Measurements from ENCODE around the gene PYDC1.
"Not testable (repeated sequence)": the region's sequence is repeated elsewhere in the genome, so short reads cannot be mapped to it uniquely, and the experiment has no call there.

Gene PYDC1

DNA sequence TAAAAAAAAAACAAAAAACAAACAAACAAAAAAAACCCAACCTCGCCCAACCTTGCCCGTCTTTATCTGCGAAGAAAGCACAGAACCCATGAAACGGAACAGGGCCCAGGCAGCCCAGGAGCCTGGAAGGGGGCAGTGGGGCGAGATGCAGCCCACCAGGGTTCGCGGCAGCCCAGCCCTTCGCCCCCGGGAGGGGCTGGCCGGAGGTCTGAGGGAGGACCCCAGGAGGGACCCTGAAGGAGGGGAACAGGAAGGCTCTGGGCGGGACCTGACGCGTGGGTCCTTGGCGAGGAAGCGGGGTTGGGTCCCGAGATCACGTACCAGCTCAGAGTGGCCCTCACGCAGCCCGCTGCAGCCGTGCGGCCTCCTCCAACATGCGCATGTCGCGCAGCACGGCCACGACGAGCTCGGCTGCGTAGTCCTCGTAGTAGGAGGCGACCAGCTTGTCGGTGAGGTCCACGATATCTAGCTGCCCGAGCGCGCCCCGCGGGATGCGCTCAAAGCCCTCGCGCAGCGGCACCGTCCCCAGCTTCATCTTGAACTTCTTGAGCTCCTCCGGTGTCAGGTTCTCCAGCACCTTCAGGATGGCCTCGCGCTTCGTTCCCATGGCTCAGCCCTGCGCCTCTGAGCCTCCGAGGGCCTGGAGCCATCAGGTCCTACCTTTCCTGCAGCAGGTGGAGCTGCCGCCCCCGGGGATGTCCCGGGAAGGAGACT, at the start of gene PYDC1:
Gene PYDC1 (minus strand): TSS at position 714 of the 714 bp plus-strand sequence. CDS start 107 bp downstream, at position 607.
- Mint-ChIP-seq H3K27ac (no peak within 1 kb of the TSS), H3K4me1 (peaks cover 50% of the 10 kb centered on the region), H3K36me3 (no peaks in the 10 kb centered on the region), H3K9me3 (no peaks in the 10 kb centered on the region), H3K4me3 (peak within 1 kb of the TSS; percentile 78), H3K27me3 (peaks cover 43% of the 10 kb centered on the region)
- ATAC-seq, result peak; percentile 6

DNA sequence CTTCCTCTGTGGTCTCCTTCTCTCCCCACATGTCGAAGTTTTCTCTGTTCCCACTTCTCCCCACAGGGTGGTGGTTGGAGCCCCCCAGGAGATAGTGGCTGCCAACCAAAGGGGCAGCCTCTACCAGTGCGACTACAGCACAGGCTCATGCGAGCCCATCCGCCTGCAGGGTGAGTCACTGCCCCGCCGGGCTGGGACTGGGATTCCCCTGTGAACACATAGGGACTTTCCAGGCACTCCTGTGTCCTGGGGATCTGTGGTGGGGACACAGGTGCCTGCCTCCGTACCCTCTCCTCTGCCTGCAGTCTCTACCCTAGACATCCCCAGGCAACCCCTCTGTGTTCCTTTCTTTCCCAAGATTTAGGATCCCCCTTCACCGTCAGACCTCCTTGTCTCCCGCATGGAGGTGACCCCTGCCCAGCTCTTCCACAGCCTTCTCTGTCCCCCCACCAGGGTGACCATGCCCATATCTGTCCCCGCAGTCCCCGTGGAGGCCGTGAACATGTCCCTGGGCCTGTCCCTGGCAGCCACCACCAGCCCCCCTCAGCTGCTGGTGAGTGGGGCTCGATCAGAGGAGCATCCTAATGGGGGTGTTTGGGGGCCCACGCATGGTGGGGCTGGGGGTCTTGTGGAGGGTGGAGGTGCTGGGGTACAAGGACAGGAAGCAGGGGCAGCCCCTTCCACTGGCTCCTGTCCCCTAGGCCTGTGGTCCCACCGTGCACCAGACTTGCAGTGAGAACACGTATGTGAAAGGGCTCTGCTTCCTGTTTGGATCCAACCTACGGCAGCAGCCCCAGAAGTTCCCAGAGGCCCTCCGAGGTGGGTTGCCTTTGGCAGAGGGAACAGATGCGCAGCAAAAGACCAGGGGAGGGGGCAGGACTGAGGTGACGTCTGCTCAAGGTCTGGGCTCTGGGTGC, 48.7 kb upstream of the PYDC1 start:
- peak; percentile 94 for ATAC-seq
- no peaks in the 10 kb centered on the region for H3K27me3 Mint-ChIP-seq
- H3K9me3 Mint-ChIP-seq, result no peaks in the 10 kb centered on the region
- H3K4me1 Mint-ChIP-seq, result peaks cover 70% of the 10 kb centered on the region
- H3K36me3 Mint-ChIP-seq, result peaks cover 18% of the 10 kb centered on the region
- H3K27ac Mint-ChIP-seq, result peak overlapping the region; percentile 86
- peak overlapping the region; percentile 68 for H3K4me3 Mint-ChIP-seq

DNA sequence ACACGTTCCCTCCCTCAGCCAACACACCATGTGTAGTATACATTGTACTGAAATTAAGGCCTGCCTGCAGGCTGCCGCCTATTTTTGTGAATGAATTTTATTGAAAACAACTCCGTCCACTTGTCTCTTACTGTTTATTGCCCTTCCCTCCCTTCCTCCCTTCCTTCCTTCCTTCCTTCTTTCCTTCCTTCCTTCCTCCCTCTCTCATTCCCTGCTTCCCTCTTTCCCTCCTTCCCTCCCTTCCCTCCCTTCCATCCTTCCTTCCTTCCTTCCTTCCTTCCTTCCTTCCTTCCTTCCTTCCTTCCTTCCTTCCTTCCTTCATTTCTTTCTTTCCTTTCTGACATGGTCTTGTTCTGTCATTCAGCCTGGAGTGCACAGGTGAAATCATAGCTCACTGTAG, 45.1 kb upstream of the PYDC1 start:
- Mint-ChIP-seq H3K27me3 (no peaks in the 10 kb centered on the region), H3K4me1 (peaks cover 71% of the 10 kb centered on the region), H3K36me3 (no peaks in the 10 kb centered on the region), H3K4me3 (no peak overlapping the region), H3K9me3 (no peaks in the 10 kb centered on the region), H3K27ac (peak overlapping the region; percentile 8)
- ATAC-seq, result no peak

DNA sequence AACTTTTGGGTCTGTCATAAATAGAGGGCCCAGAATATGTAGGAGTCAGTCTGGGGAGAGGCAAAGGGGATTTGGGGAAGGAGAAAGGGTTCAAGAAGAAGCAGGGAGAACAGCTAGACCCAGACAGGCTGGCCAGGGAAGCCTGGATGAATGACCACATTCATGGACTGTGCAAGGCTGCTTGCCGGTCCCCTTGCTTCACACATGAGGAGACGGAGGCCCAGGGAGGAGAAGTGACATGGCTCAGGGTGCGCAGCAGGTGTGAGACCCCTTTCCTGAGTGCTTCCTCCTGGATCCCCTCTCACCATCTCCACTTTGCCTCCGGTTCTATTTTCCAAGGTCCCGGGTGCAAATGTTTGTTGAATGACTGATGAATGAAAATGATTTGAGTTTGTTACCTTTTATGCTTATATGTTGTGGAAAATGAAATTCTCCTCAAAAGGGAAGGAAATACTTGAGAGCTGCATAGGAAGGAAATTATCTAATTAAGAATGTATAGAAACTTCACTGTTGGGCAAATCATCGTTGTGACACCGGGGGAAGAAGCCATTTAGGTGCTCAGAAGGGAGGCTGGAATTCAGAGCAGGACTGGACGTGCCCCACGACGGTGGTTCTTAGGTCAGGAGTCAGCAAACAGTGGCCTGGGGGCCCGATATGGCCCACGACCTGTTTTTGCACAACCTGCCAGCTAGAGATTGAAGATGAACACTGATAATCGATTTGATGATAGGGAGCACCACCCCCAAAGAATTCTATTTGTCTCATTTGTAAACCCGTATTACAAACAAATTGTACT, 43.4 kb upstream of the PYDC1 start:
- Mint-ChIP-seq H3K4me1 (peaks cover 56% of the 10 kb centered on the region), H3K9me3 (no peaks in the 10 kb centered on the region), H3K4me3 (peak overlapping the region; percentile 74), H3K27ac (peak overlapping the region; percentile 82), H3K36me3 (no peaks in the 10 kb centered on the region), H3K27me3 (no peaks in the 10 kb centered on the region)
- no peak for ATAC-seq

DNA sequence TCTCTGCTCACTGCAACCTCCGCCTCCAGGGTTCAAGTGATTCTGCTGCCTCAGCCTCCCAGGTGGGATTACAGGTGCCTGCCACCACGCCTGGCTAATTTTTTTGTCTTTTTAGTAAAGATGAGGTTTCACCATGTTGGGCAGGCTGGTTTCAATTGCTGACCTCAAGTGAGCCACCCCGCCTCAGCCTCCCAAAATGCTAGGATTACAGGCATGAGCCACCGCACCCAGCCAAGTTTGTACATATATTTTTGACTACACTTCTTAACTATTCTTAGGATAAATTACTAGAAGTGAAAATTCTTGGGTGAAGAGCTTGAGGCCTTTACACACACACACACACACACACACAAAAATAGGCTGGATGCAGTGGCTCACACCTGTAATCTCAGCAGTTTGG, 41.4 kb upstream of the PYDC1 start:
- H3K4me3 Mint-ChIP-seq, result no peak overlapping the region

DNA sequence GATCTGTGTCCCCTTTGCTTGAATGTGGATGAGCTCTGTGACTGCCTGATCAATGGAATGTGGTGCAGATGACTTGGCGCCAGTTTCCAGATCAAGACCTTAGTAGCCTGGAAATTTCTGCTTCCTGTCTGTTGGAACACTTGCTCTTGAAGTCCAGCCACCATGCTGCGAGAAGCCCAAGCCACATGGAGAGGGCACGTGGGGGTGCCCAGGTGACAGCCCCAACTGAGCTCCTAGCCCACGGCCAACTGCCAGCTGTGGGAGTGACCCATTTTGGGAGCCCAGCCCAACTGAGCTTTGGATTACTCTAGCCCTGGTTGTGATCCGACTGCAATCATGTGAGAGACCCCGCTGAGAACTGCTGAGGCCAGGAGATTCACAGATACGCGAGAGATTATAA, 39.5 kb upstream of the PYDC1 start:
- Mint-ChIP-seq H3K27me3 (no peaks in the 10 kb centered on the region), H3K27ac (no peak overlapping the region), H3K36me3 (no peaks in the 10 kb centered on the region), H3K4me3 (no peak overlapping the region), H3K9me3 (no peaks in the 10 kb centered on the region), H3K4me1 (peaks cover 33% of the 10 kb centered on the region)
- ATAC-seq, result no peak

More for the DNA sequence above, 41.4 kb upstream of the PYDC1 start:
- Mint-ChIP-seq H3K4me1 (peaks cover 48% of the 10 kb centered on the region), H3K9me3 (no peaks in the 10 kb centered on the region), H3K27me3 (no peaks in the 10 kb centered on the region), H3K36me3 (no peaks in the 10 kb centered on the region), H3K27ac (no peak overlapping the region)
- no peak for ATAC-seq

DNA sequence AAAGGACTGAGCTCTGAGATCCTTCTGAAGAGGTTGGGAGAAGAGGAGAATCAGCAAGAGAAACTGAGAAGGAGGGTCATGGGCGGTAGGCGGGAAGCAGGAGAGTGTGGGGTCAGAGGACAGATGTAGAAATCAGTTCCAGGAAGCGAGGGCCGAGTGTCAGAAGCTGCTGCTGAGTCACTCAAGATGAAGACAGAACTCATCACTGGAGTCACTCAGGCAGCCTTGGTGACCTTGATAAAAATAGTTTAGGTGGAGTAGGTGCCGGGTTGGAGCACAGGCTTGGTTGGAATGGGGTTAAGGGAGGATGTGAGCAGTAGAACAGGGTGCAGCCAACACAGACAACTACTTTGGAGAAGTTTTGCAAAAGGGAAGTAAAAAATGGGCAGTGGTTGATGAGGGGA, 36.7 kb upstream of the PYDC1 start:
- Mint-ChIP-seq H3K27me3 (no peaks in the 10 kb centered on the region), H3K4me1 (peaks cover 16% of the 10 kb centered on the region), H3K9me3 (no peaks in the 10 kb centered on the region), H3K27ac (peak overlapping the region; percentile 17), H3K4me3 (no peak overlapping the region), H3K36me3 (no peaks in the 10 kb centered on the region)
- ATAC-seq, result peak; percentile 60

DNA sequence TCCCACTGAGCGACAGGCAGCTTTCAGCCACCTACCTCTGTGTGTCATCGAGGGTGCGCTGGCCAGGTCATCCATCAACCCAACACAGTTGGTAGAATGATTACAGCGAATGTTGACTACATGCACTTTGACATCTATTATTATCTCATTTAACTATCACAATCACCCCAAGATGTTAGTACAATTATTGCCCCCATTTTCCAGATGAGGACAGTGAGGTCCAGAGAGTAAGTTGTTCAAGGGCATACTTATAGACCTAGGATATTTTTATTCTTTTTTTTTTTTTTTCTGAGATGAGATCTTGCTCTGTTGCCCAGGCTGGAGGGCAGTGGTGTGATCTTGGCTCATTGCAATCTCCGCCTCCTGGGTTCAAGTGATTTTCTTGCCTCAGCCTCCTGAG, 34.5 kb upstream of the PYDC1 start:
- no peak for ATAC-seq
- no peaks in the 10 kb centered on the region for H3K27me3 Mint-ChIP-seq
- H3K4me1 Mint-ChIP-seq, result peaks cover 16% of the 10 kb centered on the region
- no peaks in the 10 kb centered on the region for H3K9me3 Mint-ChIP-seq
- H3K36me3 Mint-ChIP-seq, result no peaks in the 10 kb centered on the region
- H3K27ac Mint-ChIP-seq, result no peak overlapping the region
- H3K4me3 Mint-ChIP-seq, result no peak overlapping the region

DNA sequence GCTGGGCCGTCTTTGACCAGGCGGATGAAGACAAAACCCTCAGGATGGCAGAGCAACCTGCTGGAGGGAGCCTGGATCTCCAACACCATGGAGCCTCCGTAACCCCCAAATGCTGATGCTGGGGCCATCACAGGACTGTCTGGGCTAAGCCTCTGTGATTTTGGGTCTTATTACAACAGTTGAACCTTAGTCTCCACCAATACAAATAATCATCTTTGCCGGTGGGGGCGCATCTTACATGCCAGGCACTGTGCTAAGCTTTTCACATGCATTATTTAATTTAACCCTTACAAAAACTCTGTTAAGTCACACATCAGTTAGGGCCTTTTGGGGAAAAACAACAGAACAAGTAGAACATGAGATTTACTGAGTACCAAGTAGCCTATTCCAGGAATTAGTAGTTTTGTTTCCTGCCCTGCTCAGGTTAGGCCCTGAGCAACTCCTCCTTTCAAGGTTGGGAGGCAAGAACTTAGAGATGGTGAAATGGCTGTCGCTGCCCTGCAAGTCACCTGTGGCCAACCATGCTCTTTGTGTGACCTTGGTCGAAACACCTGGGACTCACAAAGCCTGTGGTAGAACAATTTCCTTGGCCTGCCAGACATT, 33.9 kb upstream of the PYDC1 start:
- Mint-ChIP-seq H3K27me3 (no peaks in the 10 kb centered on the region), H3K4me3 (no peak overlapping the region), H3K4me1 (peaks cover 16% of the 10 kb centered on the region), H3K36me3 (no peaks in the 10 kb centered on the region), H3K27ac (no peak overlapping the region), H3K9me3 (no peaks in the 10 kb centered on the region)
- no peak for ATAC-seq

DNA sequence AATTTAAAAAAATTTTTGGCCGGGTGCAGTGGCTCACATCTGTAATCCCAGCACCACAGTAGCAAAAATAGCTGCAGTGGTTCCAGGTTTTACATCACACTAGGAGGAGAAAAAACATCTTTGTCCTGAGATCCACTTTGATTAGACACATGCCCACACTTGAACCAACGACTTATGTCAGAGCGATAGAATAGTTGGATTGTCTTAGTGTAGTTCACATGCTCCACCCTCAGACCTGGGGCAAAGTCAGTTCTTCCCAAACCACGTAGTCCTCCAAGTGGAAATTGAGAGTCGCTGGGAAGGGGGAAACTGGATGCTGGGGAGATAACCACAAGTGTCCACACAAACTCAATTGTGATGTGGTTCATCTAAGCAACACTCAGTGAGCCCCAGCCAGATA, 31.4 kb upstream of the PYDC1 start:
- H3K4me1 Mint-ChIP-seq, result peaks cover 24% of the 10 kb centered on the region
- no peaks in the 10 kb centered on the region for H3K27me3 Mint-ChIP-seq
- H3K27ac Mint-ChIP-seq, result no peak overlapping the region
- H3K9me3 Mint-ChIP-seq, result no peaks in the 10 kb centered on the region
- no peak for ATAC-seq
- no peak overlapping the region for H3K4me3 Mint-ChIP-seq
- no peaks in the 10 kb centered on the region for H3K36me3 Mint-ChIP-seq

DNA sequence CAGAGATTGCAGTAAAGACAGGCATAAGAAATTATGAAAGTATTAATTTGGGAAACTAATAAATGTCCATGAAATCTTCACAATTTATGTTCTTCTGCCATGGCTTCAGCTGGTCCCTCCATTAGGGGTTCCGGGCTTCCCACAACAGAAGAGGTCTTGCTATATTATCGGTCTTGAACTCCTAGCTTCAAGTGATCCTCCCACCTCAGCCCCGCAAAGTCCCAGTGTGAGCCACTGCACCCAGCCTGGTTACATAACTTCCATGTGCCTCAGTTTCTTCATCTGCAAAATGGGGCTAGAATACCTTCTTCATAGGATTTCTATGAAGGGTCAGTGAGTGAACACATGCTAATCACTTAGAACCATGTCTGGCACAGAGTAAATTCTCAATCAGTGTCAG, 29.4 kb upstream of the PYDC1 start:
- ATAC-seq, result no peak
- Mint-ChIP-seq H3K36me3 (no peaks in the 10 kb centered on the region), H3K4me1 (peaks cover 27% of the 10 kb centered on the region), H3K27me3 (no peaks in the 10 kb centered on the region), H3K9me3 (no peaks in the 10 kb centered on the region), H3K27ac (no peak overlapping the region), H3K4me3 (no peak overlapping the region)

DNA sequence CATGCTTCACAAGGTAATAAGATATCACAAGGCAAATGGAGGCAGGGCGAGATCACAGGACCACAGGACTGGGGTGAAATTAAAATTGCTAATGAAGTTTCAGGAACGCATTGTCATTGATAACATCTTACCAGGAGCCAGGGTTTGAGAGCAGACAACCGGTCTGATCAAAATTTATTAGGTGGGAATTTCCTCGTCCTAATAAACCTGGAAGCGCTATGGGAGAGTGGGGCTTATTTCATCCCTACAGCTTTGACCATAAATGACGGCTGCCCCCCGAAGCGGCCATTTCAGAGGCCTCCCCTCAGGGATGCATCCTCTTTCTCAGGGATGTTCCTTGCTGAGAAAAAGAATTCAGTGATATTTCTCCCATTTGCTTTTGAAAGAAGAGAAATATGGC, 28.7 kb upstream of the PYDC1 start:
- peaks cover 27% of the 10 kb centered on the region for H3K4me1 Mint-ChIP-seq
- H3K27me3 Mint-ChIP-seq, H3K4me3 Mint-ChIP-seq, ATAC-seq, H3K9me3 Mint-ChIP-seq, H3K27ac Mint-ChIP-seq, H3K36me3 Mint-ChIP-seq: not testable (repeated sequence)

DNA sequence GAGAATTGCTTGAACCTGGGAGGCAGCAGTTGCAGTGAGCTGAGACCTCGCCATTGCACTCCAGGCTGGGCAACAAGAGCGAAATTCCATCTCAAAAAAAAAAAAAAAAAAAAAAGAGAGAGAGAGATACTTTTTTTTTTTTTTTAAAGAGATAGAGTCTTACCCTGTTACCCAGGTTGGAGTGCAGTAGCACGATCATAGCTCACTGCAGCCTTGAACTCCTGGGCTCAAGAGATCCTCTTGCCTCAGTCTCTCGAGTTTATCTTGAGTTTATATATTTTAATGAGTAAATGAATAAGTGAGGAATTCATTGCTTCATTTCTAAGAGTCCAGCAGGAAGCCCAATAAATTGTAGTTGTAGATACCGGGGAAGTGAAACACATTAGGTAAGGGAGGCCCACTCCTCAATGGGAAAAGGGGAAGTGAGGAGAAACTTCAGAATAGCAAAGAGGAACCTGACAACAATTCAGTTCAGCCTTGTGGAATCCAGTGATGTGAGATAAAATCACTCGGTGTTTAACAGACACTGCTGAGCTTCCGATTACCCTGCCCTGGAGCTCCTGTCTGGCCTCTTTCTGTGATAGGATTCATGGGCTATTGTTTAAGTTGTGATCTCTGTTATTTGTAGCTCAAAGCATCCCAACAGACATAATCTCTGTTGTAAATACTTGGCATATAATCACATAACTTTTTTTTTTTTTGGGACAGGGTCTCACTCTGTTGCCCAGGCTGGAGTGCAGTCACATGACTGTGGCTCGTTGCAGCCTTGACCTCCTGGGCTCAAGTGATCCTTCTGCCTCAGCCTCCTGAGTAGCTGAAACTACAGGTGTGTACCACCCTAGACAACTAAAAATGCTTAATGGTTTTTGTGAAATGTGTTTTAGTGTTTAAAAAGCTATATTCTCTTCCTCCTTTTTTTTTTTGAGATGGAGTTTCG, 27.1 kb upstream of the PYDC1 start:
- H3K27me3 Mint-ChIP-seq, result no peaks in the 10 kb centered on the region
- H3K27ac Mint-ChIP-seq, result no peak overlapping the region
- H3K4me3 Mint-ChIP-seq, result no peak overlapping the region
- H3K9me3 Mint-ChIP-seq, result no peaks in the 10 kb centered on the region
- H3K4me1 Mint-ChIP-seq, result peaks cover 29% of the 10 kb centered on the region
- peak; percentile 90 for ATAC-seq
- no peaks in the 10 kb centered on the region for H3K36me3 Mint-ChIP-seq

DNA sequence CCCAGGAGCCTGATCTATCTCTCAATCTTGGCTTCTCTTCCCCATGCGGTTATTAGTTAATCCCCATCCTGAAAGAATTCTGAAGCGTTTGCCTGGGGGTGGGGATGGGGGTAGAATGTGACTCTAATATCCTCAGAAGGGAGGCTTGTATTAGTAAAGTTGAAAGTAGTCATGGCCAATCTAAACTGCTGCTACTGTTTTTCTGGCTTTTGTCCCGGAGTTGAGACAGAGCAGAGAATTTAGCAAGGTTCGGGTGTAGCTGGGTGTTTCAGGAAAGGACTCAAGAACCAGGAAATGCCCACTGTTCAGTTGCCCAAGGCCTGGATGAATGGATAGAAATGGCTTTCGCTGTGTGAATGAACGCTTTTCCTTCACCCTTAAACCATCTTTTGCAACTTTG, 25.3 kb upstream of the PYDC1 start:
- Mint-ChIP-seq H3K4me3 (no peak overlapping the region), H3K9me3 (no peaks in the 10 kb centered on the region), H3K27ac (no peak overlapping the region), H3K27me3 (no peaks in the 10 kb centered on the region), H3K4me1 (peaks cover 28% of the 10 kb centered on the region), H3K36me3 (no peaks in the 10 kb centered on the region)
- ATAC-seq, result no peak
